Duodenal mucosa (tissue), 2 donors: ENCODE measurements around the gene PDILT.

Experiments
- H3K27ac ChIP-seq: one replicate; pipeline ENCODE4 v1.7.0; 2013; ENCODE audit warnings: low read depth, low read length
- H3K27me3 ChIP-seq, 2 donors: one replicate each; pipeline ENCODE4 v1.7.0; 2013; ENCODE audit warnings: low read length in 2 of 2, control low read depth in 1 of 2; ENCODE audit not compliant: insufficient read depth in 2 of 2, control insufficient read depth in 1 of 2
- H3K36me3 ChIP-seq, 2 donors: one replicate each; pipeline ENCODE4 v1.7.0; 2013; ENCODE audit warnings: low read length in 2 of 2, control low read depth in 1 of 2; ENCODE audit not compliant: insufficient read depth in 2 of 2, control insufficient read depth in 1 of 2
- H3K4me1 ChIP-seq, 2 donors: one replicate each; pipeline ENCODE4 v1.7.0; 2013; ENCODE audit warnings: low read length in 2 of 2, control low read depth in 1 of 2; ENCODE audit not compliant: insufficient read depth in 2 of 2, control insufficient read depth in 1 of 2
- H3K4me3 ChIP-seq, 2 donors: one replicate each; pipeline ENCODE4 v1.7.0; 2013; ENCODE audit warnings: low read length in 2 of 2, low read depth in 1 of 2
- H3K9ac ChIP-seq, 2 donors: one replicate each; pipeline ENCODE4 v1.7.0; 2013; ENCODE audit warnings: low read length in 2 of 2, low read depth in 1 of 2
- H3K9me3 ChIP-seq, 2 donors: one replicate each; pipeline ENCODE4 v1.7.0; 2013; ENCODE audit warnings: low read length in 2 of 2, control low read depth in 1 of 2; ENCODE audit not compliant: control insufficient read depth in 1 of 2

The PDILT gene

GRCh38 chr16:20393801-20394577 is 10.5 kb downstream of the PDILT start:
- H3K27me3 ChIP-seq = no peaks in the 10 kb centered on the region
- H3K4me3 ChIP-seq = no peak overlapping the region
- peaks cover 6 to 7% of the 10 kb centered on the region in 2 donors for H3K4me1 ChIP-seq
- no peak overlapping the region for H3K9ac ChIP-seq
- no peak overlapping the region for H3K27ac ChIP-seq
- no peaks in the 10 kb centered on the region for H3K9me3 ChIP-seq
- no peaks in the 10 kb centered on the region for H3K36me3 ChIP-seq

- Histone ChIP-seq H3K9ac (no peak overlapping the region), H3K4me1 (peaks cover 8 to 9% of the 10 kb centered on the region in 2 donors), H3K4me3 (no peak overlapping the region), H3K27ac (no peak overlapping the region), H3K27me3 (no peaks in the 10 kb centered on the region), H3K36me3 (no peaks in the 10 kb centered on the region), H3K9me3 (no peaks in the 10 kb centered on the region)
These were observed 13.5 kb downstream of the PDILT start for GRCh38 chr16:20391045-20391444.

GRCh38 chr16:20388854-20389253 is 15.7 kb downstream of the PDILT start:
- Histone ChIP-seq H3K27me3 (no peaks in the 10 kb centered on the region), H3K36me3 (no peaks in the 10 kb centered on the region), H3K9ac (no peak overlapping the region), H3K4me1 (peaks cover 5% of the 10 kb centered on the region in 2 donors), H3K9me3 (no peaks in the 10 kb centered on the region), H3K4me3 (no peak overlapping the region), H3K27ac (no peak overlapping the region)

- no peak overlapping the region for H3K27ac ChIP-seq
- H3K9me3 ChIP-seq = no peaks in the 10 kb centered on the region
- H3K27me3 ChIP-seq = no peaks in the 10 kb centered on the region
- peaks cover 4% of the 10 kb centered on the region in 2 donors for H3K4me1 ChIP-seq
- no peaks in the 10 kb centered on the region for H3K36me3 ChIP-seq
- H3K4me3 ChIP-seq = no peak overlapping the region
- no peak overlapping the region for H3K9ac ChIP-seq
These were observed 16.6 kb downstream of the PDILT start for GRCh38 chr16:20387978-20388377.

- H3K4me3 ChIP-seq = peak overlapping the region; percentile 18 to 23
- H3K4me1 ChIP-seq = peaks cover 4% of the 10 kb centered on the region in 2 donors
- H3K36me3 ChIP-seq = no peaks in the 10 kb centered on the region
- H3K9ac ChIP-seq = no peak overlapping the region
- no peak overlapping the region for H3K27ac ChIP-seq
- no peaks in the 10 kb centered on the region for H3K9me3 ChIP-seq
- no peaks in the 10 kb centered on the region for H3K27me3 ChIP-seq
These were observed 18.4 kb downstream of the PDILT start for GRCh38 chr16:20385844-20386832.

- Histone ChIP-seq H3K27ac (no peak overlapping the region), H3K4me3 (no peak overlapping the region), H3K27me3 (no peaks in the 10 kb centered on the region), H3K9ac (no peak overlapping the region), H3K9me3 (no peaks in the 10 kb centered on the region), H3K4me1 (peaks cover 4% of the 10 kb centered on the region in 2 donors), H3K36me3 (no peaks in the 10 kb centered on the region)
These were observed 21.2 kb downstream of the PDILT start for GRCh38 chr16:20383106-20384029.

- H3K4me1 ChIP-seq = peaks cover 4% of the 10 kb centered on the region in 2 donors
- no peaks in the 10 kb centered on the region for H3K9me3 ChIP-seq
- no peak overlapping the region for H3K9ac ChIP-seq
- H3K36me3 ChIP-seq = no peaks in the 10 kb centered on the region
- no peak overlapping the region for H3K4me3 ChIP-seq
- no peaks in the 10 kb centered on the region for H3K27me3 ChIP-seq
- H3K27ac ChIP-seq = no peak overlapping the region
These were observed 22.2 kb downstream of the PDILT start for GRCh38 chr16:20382202-20382948.

GRCh38 chr16:20380782-20381181 is 23.8 kb downstream of the PDILT start:
- Histone ChIP-seq H3K27ac (no peak overlapping the region), H3K4me1 (no peaks in the 10 kb centered on the region), H3K9me3 (no peaks in the 10 kb centered on the region), H3K4me3 (no peak overlapping the region), H3K27me3 (peaks cover 0 to 4% of the 10 kb centered on the region in 2 donors), H3K36me3 (no peaks in the 10 kb centered on the region), H3K9ac (no peak overlapping the region)

- H3K27me3 ChIP-seq = peaks cover 3 to 5% of the 10 kb centered on the region in 2 donors
- no peak overlapping the region for H3K9ac ChIP-seq
- no peaks in the 10 kb centered on the region for H3K36me3 ChIP-seq
- no peaks in the 10 kb centered on the region for H3K4me1 ChIP-seq
- no peak overlapping the region for H3K4me3 ChIP-seq
- no peaks in the 10 kb centered on the region for H3K9me3 ChIP-seq
- no peak overlapping the region for H3K27ac ChIP-seq
These were observed 27.4 kb downstream of the PDILT start for GRCh38 chr16:20377181-20377580.
